ENCODE data around the gene CCN5. TPM values are rescaled to one million over a fixed set of nuclear protein-coding genes. Genes with fewer than 3 reads are reported as not detected.
"Not testable (repeated sequence)": the region's sequence is repeated elsewhere in the genome, so short reads cannot be mapped to it uniquely, and the experiment has no call there.

CCN5 gene
- total and polyA plus RNA-seq, 2 of the 8 experiments (the other 6 are each of a cell fraction or from before 2014, with no cell fraction given), result not detected

DNA sequence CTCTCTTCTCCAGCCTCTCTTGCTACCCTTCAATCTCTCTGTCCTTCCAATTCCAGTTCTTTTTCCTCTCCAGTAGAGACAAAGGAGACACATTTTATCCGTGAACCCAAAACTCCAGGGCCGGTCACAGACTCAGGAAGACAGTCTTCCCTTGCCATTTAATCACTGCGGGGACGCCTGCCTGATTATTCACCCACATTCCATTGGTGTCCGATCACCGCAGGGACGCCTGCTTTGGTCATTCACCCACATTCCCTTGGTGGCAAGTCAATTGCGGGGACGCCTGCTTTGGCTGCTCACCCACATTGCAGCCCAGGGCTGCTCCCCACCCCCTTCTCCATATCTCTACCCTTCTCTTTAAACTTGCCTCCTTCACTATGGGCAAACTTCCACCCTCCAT is 44.3 kb upstream of the CCN5 start:
- H3K23me2 ChIP-seq (ENCODE audit: low read depth, low read length); H2BK12ac ChIP-seq (ENCODE audit: low read depth, low read length); H2BK20ac ChIP-seq (ENCODE audit: low read length); DNase-seq (ENCODE audit: low read depth in 1 of 2, low spot score in 2 of 2); H3K9ac ChIP-seq (replicated peaks in 1 of 4; ENCODE audit: extremely low read depth in 1 of 4, low read depth in 3 of 4, low read length in 3 of 4); H3K79me2 ChIP-seq (ENCODE audit: control insufficient read depth in 1 of 2, insufficient read depth in 2 of 2, low read length in 2 of 2); H4K5ac ChIP-seq (ENCODE audit: insufficient read length, low read depth, low read length); POLR2A ChIA-PET (ENCODE audit: partially characterized antibody); H4K20me1 ChIP-seq (replicated peaks in 1 of 2; ENCODE audit: control insufficient read depth in 1 of 2, insufficient read depth in 2 of 2, low read length in 2 of 2); H2BK5ac ChIP-seq (ENCODE audit: low read depth, low read length); H3K4ac ChIP-seq (replicated peaks; ENCODE audit: insufficient read length, low read depth, low read length); H3K23ac ChIP-seq (ENCODE audit: insufficient read length); H2AK5ac ChIP-seq (ENCODE audit: low read depth, low read length); H4K8ac ChIP-seq (ENCODE audit: extremely low read depth, insufficient read depth, low read length); H3K9me3 ChIP-seq (ENCODE audit: insufficient read depth in 2 of 2, low read depth in 1 of 2, low read length in 1 of 2); H3K14ac ChIP-seq (ENCODE audit: insufficient read length); H3K4me1 ChIP-seq (replicated peaks in 1 of 4; ENCODE audit: control insufficient read depth in 3 of 4, insufficient read depth in 4 of 4, low read length in 3 of 4); H3K18ac ChIP-seq (ENCODE audit: extremely low read depth, low read length); H3K4me2 ChIP-seq (ENCODE audit: insufficient read depth in 1 of 2, low read depth in 2 of 2, low read length in 2 of 2); H3K4me3 ChIP-seq (ENCODE audit: extremely low read depth in 1 of 4, insufficient read depth in 2 of 4, low read depth in 3 of 4, low read length in 4 of 4); H2BK120ac ChIP-seq (replicated peaks; ENCODE audit: low read depth, low read length); H3K79me1 ChIP-seq (ENCODE audit: low read depth, low read length); H3K36me3 ChIP-seq (ENCODE audit: control insufficient read depth in 2 of 4, insufficient read depth in 4 of 4, low read length in 3 of 4); FAIRE-seq; H3K56ac ChIP-seq (replicated peaks; ENCODE audit: insufficient read length, low read depth, low read length); H3K27me3 ChIP-seq (replicated peaks in 1 of 4; ENCODE audit: control insufficient read depth in 3 of 4, extremely low read depth in 1 of 4, insufficient read depth in 3 of 4, low read length in 3 of 4); H4K91ac ChIP-seq (replicated peaks; ENCODE audit: insufficient read length, low read length); H2AFZ ChIP-seq (ENCODE audit: low read length); H3K27ac ChIP-seq (ENCODE audit: low read depth, low read length); H2BK15ac ChIP-seq (ENCODE audit: low read length): not testable (repeated sequence)
- peak; percentile 63; the same call in 1 of the 2 replicates for TF ChIP-seq TEAD4 (IDR thresholded peaks at IDR 0.05; ENCODE audit: low read depth, low read length)
- 88% methylated on average over 9 of the region's 9 CpGs; no CpG with 5 or more reads in 1 of the 2 experiments for WGBS, 2 experiments (ENCODE audit: extremely low coverage in 1 of 2, insufficient coverage in 1 of 2, insufficient read length in 1 of 2, insufficient replicate concordance in 2 of 2, low coverage in 1 of 2, low lambda C conversion rate in 2 of 2, missing lambda C conversion rate in 1 of 2)
- CTCF ChIA-PET (ENCODE audit: partially characterized antibody), result interaction anchor here (1.9 kb wide), 1 partner anchor 12 kb away, joined by 12 read pairs; no protein-coding TSS in a partner anchor

- H4K91ac ChIP-seq (replicated peaks; ENCODE audit: insufficient read length, low read length); H3K27me3 ChIP-seq (replicated peaks in 1 of 4; ENCODE audit: control insufficient read depth in 3 of 4, extremely low read depth in 1 of 4, insufficient read depth in 3 of 4, low read length in 3 of 4); H2BK12ac ChIP-seq (ENCODE audit: low read depth, low read length); H3K18ac ChIP-seq (ENCODE audit: extremely low read depth, low read length); H4K8ac ChIP-seq (ENCODE audit: extremely low read depth, insufficient read depth, low read length); H4K20me1 ChIP-seq (replicated peaks in 1 of 2; ENCODE audit: control insufficient read depth in 1 of 2, insufficient read depth in 2 of 2, low read length in 2 of 2); H2AFZ ChIP-seq (ENCODE audit: low read length); H3K9ac ChIP-seq (replicated peaks in 1 of 4; ENCODE audit: extremely low read depth in 1 of 4, low read depth in 3 of 4, low read length in 3 of 4); H4K5ac ChIP-seq (ENCODE audit: insufficient read length, low read depth, low read length); H3K23ac ChIP-seq (ENCODE audit: insufficient read length); H3K4me3 ChIP-seq (ENCODE audit: extremely low read depth in 1 of 4, insufficient read depth in 2 of 4, low read depth in 3 of 4, low read length in 4 of 4); H2BK15ac ChIP-seq (ENCODE audit: low read length); H3K4me1 ChIP-seq (replicated peaks in 1 of 4; ENCODE audit: control insufficient read depth in 3 of 4, insufficient read depth in 4 of 4, low read length in 3 of 4); H3K9me3 ChIP-seq (ENCODE audit: insufficient read depth in 2 of 2, low read depth in 1 of 2, low read length in 1 of 2); H3K4me2 ChIP-seq (ENCODE audit: insufficient read depth in 1 of 2, low read depth in 2 of 2, low read length in 2 of 2); H2BK120ac ChIP-seq (replicated peaks; ENCODE audit: low read depth, low read length); DNase-seq (ENCODE audit: low read depth in 1 of 2, low spot score in 2 of 2); POLR2A ChIA-PET (ENCODE audit: partially characterized antibody); H3K79me2 ChIP-seq (ENCODE audit: control insufficient read depth in 1 of 2, insufficient read depth in 2 of 2, low read length in 2 of 2); H3K14ac ChIP-seq (ENCODE audit: insufficient read length); H3K4ac ChIP-seq (replicated peaks; ENCODE audit: insufficient read length, low read depth, low read length); H3K79me1 ChIP-seq (ENCODE audit: low read depth, low read length); H2BK20ac ChIP-seq (ENCODE audit: low read length); FAIRE-seq; H3K23me2 ChIP-seq (ENCODE audit: low read depth, low read length); H2BK5ac ChIP-seq (ENCODE audit: low read depth, low read length); H3K36me3 ChIP-seq (ENCODE audit: control insufficient read depth in 2 of 4, insufficient read depth in 4 of 4, low read length in 3 of 4); H2AK5ac ChIP-seq (ENCODE audit: low read depth, low read length); H3K56ac ChIP-seq (replicated peaks; ENCODE audit: insufficient read length, low read depth, low read length); H3K27ac ChIP-seq (ENCODE audit: low read depth, low read length): not testable (repeated sequence)
- CTCF ChIA-PET (ENCODE audit: partially characterized antibody), result interaction anchor here (1.6 to 1.9 kb wide), 2 partner anchors 11 to 13 kb away, joined by 4 to 12 read pairs; no protein-coding TSS in a partner anchor
- 86% methylated on average over 4 of the region's 7 CpGs; no CpG with 5 or more reads in 1 of the 2 experiments for WGBS, 2 experiments (ENCODE audit: extremely low coverage in 1 of 2, insufficient coverage in 1 of 2, insufficient read length in 1 of 2, insufficient replicate concordance in 2 of 2, low coverage in 1 of 2, low lambda C conversion rate in 2 of 2, missing lambda C conversion rate in 1 of 2)
Measured at GRCh38 chr20:44671541-44671940, 43.6 kb upstream of the CCN5 start.

All from H1 (cell line).